Right lobe of liver (tissue), 6 donors: Measurements from ENCODE around the gene FAM124A. TPM values are rescaled to one million over a fixed set of nuclear protein-coding genes. Genes with fewer than 3 reads are reported as not detected.
A peak's percentile ranks its signal among the peaks of the same experiment; 100 is the strongest.

Experiments
- ATAC-seq, 4 donors: fragments of 200-7000 bp; cut with Tn5 transposase; one replicate each; pipeline ENCODE4 v1.9.1; 2020; ENCODE audit warnings: mild to moderate bottlenecking in 4 of 4, moderate library complexity in 4 of 4
- DNase-seq, 3 donors: peaks; one replicate each; pipeline ENCODE4 v3.0.0-alpha.2; 2020
- H3K27ac ChIP-seq, 3 donors: fragments of 200-600 bp; one replicate each; pipeline ENCODE4 v1.8.0; 2022
- H3K27me3 ChIP-seq, 2 donors: fragments of 200-600 bp; one replicate each; pipeline ENCODE4 v1.8.0; 2022
- H3K36me3 ChIP-seq, 4 donors: fragments of 200-600 bp; sonication (generic) in 1 of 4; one replicate each; pipeline versions ENCODE4 v1.5.1 to v1.8.0; 2017 to 2022; ENCODE audit warnings: control low read depth in 1 of 4
- H3K4me1 ChIP-seq, 4 donors: fragments of 200-600 bp; sonication (generic) in 1 of 4; one replicate each; pipeline versions ENCODE4 v1.5.1 to v1.8.0; 2017 to 2022; ENCODE audit warnings: control low read depth in 1 of 4
- H3K4me3 ChIP-seq, 3 donors: fragments of 200-600 bp; one replicate each; pipeline ENCODE4 v1.8.0; 2022
- H3K9me3 ChIP-seq, 4 donors: fragments of 200-600 bp; sonication (generic) in 1 of 4; one replicate each; pipeline versions ENCODE4 v1.5.1 to v1.8.0; 2017 to 2022; ENCODE audit warnings: control low read depth in 1 of 4
- POLR2A ChIP-seq: fragments of 450-650 bp; IDR thresholded peaks from one replicate; pipeline ENCODE4 v1.6.1; 2017; ENCODE audit warnings: antibody characterized with exemption, mild to moderate bottlenecking
- WGBS: methylation state at CpG from one replicate; pipeline ENCODE4 v1.1.6; 2018; ENCODE audit warnings: low coverage, low lambda C conversion rate; ENCODE audit not compliant: insufficient coverage; ENCODE audit errors: missing lambda C conversion rate; 5-methylcytosine and 5-hydroxymethylcytosine counted together
- intact Hi-C, 2 donors: fragments of 100-400 bp; cut with DNase I; formaldehyde crosslinking; loops; one replicate each; pipeline versions ENCODE4 v1.11.2 to v1.14.1; 2022
- total RNA-seq, 6 experiments: library from RNA; depleted of rRNA in 2 of 6; stranded (reverse); fragments of >200 nt in 2 of 6; fragmentation: NEBNext Ultra II Directional in 3 of 6; extraction: Animal tissue kit (Norgen Biotek cat#: 25700) in 3 of 6; gene quantifications; one replicate each; pipeline versions ENCODE4 v1.1.0 to v1.2.4, GENCODE V29; 2016 to 2023
- TF ChIP-seq, protein P1 (sequence below), 4 donors: fragments of 200-600 bp in 3 of 4; fragments of 450-650 bp in 1 of 4; IDR thresholded peaks; one replicate each; pipeline versions ENCODE4 v1.5.1 to v1.8.0; 2016 to 2022; ENCODE audit warnings: antibody characterized with exemption in 4 of 4, mild to moderate bottlenecking in 2 of 4
- donor health status: DM: no; HTN: yes; CAD: no.
- donor health status: DM: no; HTN: no; CAD: no.
- donor health status: DM: no; HTN: no; CAD: no.
- donor health status: DM: no; HTN: yes; CAD: no.
- donor health status: DM: no; HTN: yes; CAD: no.

The FAM124A gene
- total RNA-seq, 6 experiments from 2014 or later, result 0.22 to 1.0 (median 0.51) TPM

GRCh38 chr13:51237887-51238286 is 15.7 kb downstream of the FAM124A start:
- H3K36me3 ChIP-seq, result no peaks in the 10 kb centered on the region
- H3K4me3 ChIP-seq, result no peak overlapping the region
- H3K9me3 ChIP-seq, result no peaks in the 10 kb centered on the region
- H3K27ac ChIP-seq, result no peak overlapping the region
- H3K4me1 ChIP-seq, result no peaks in the 10 kb centered on the region
- TF ChIP-seq, protein P1, sequence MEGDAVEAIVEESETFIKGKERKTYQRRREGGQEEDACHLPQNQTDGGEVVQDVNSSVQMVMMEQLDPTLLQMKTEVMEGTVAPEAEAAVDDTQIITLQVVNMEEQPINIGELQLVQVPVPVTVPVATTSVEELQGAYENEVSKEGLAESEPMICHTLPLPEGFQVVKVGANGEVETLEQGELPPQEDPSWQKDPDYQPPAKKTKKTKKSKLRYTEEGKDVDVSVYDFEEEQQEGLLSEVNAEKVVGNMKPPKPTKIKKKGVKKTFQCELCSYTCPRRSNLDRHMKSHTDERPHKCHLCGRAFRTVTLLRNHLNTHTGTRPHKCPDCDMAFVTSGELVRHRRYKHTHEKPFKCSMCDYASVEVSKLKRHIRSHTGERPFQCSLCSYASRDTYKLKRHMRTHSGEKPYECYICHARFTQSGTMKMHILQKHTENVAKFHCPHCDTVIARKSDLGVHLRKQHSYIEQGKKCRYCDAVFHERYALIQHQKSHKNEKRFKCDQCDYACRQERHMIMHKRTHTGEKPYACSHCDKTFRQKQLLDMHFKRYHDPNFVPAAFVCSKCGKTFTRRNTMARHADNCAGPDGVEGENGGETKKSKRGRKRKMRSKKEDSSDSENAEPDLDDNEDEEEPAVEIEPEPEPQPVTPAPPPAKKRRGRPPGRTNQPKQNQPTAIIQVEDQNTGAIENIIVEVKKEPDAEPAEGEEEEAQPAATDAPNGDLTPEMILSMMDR (IDR thresholded peaks at IDR 0.05), result no peak
- no peak for TF ChIP-seq POLR2A
- DNase-seq (no peak), ATAC-seq (no peak)
- H3K27me3 ChIP-seq, result no peaks in the 10 kb centered on the region
- intact Hi-C loops, result no loop called here
- WGBS, result no CpG with 5 or more reads among the region's 2 CpGs

DNA sequence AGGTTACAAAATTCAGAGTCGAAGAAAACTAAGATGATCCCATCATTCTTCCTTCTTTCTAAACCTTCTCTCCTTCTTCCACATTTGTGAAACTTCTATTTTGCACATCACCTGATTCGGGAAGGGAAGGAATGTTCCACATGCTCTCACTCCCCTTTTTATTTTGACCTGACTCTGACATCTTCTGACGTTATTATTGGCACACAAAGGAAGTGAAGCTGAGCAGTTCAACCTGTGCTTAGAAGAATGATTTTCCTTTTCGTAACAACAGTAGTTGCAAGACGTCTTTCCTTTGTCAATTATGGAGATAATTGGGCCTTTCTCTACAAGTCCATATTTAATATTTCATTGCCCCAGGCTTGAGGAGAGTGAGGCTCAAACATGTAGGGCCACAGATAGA is 18.0 kb downstream of the FAM124A start:
- no peaks in the 10 kb centered on the region for H3K4me1 ChIP-seq
- no peak overlapping the region for H3K4me3 ChIP-seq
- DNase-seq (no peak), ATAC-seq (no peak)
- no peaks in the 10 kb centered on the region for H3K9me3 ChIP-seq
- 24% methylated on average over 5 of the region's 5 CpGs for WGBS
- intact Hi-C loops, result no loop called here
- H3K36me3 ChIP-seq, result no peaks in the 10 kb centered on the region
- no peak overlapping the region for H3K27ac ChIP-seq
- H3K27me3 ChIP-seq, result no peaks in the 10 kb centered on the region
- TF ChIP-seq, protein P1 (IDR thresholded peaks at IDR 0.05), result no peak
- no peak for TF ChIP-seq POLR2A

DNA sequence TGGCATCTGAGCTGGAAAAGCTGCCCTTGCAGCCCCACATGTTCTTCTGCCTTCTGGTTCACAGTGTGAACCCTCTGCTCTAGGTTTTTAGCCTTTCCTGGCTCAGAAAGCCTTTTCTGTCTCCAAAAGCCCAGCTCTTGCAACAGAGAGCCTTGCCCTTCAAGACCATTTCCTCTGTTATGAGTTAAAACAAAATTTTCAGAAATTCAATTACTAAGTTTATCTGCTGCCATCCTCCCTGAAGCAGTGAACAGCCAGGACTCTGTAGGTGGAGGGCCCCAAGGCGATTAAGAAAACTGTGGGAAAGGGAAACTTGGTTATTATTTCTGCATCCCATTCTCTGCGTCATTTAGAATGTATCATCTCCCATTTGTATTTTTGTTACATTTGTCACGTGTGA is 18.8 kb downstream of the FAM124A start:
- Histone ChIP-seq H3K36me3 (no peaks in the 10 kb centered on the region), H3K4me3 (no peak overlapping the region), H3K9me3 (no peaks in the 10 kb centered on the region), H3K4me1 (no peaks in the 10 kb centered on the region), H3K27ac (no peak overlapping the region), H3K27me3 (no peaks in the 10 kb centered on the region)
- 36% methylated on average over 3 of the region's 3 CpGs for WGBS
- intact Hi-C loops, result no loop called here
- DNase-seq (no peak), ATAC-seq (peak in 1 of 4 donors; percentile 26)
- no peak for TF ChIP-seq POLR2A
- TF ChIP-seq, protein P1 (IDR thresholded peaks at IDR 0.05), result no peak

DNA sequence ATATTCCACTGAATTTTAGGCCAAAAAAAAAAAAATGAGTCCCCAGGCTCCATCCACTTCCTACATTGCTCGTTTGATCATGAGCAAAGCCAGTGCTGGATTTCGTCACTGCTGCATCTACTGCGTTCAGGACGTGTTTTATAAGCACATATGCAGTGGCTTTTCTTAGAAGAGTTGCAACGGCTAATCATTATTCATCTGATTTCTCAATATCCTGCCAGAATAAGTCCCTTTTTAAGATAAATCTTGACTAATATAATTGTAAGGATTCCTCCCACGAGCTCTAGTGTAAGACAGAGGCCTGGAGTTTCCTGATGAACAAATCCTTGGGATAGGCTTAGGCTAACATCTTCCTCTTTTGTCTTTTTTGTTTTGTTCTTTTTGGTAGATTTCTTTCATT is 19.5 kb downstream of the FAM124A start:
- DNase-seq (no peak), ATAC-seq (no peak)
- H3K36me3 ChIP-seq, result no peaks in the 10 kb centered on the region
- WGBS, result 57% methylated on average over 6 of the region's 6 CpGs
- H3K4me1 ChIP-seq, result no peaks in the 10 kb centered on the region
- H3K4me3 ChIP-seq, result no peak overlapping the region
- H3K27ac ChIP-seq, result no peak overlapping the region
- no peaks in the 10 kb centered on the region for H3K9me3 ChIP-seq
- intact Hi-C loops, result no loop called here
- TF ChIP-seq, protein P1 (IDR thresholded peaks at IDR 0.05), result no peak
- TF ChIP-seq POLR2A, result no peak
- H3K27me3 ChIP-seq, result no peaks in the 10 kb centered on the region

GRCh38 chr13:51243227-51243626 is 21.0 kb downstream of the FAM124A start:
- H3K36me3 ChIP-seq, result no peaks in the 10 kb centered on the region
- DNase-seq (no peak), ATAC-seq (no peak)
- no peak overlapping the region for H3K27ac ChIP-seq
- H3K4me3 ChIP-seq, result no peak overlapping the region
- TF ChIP-seq, protein P1 (IDR thresholded peaks at IDR 0.05), result no peak
- no peak for TF ChIP-seq POLR2A
- no peaks in the 10 kb centered on the region for H3K27me3 ChIP-seq
- no peaks in the 10 kb centered on the region for H3K9me3 ChIP-seq
- intact Hi-C loops, result no loop called here
- 53% methylated on average over 4 of the region's 4 CpGs for WGBS
- H3K4me1 ChIP-seq, result no peaks in the 10 kb centered on the region
